ENCODE results near the gene CTIF.
"Not testable (repeated sequence)": the region's sequence is repeated elsewhere in the genome, so short reads cannot be mapped to it uniquely, and the experiment has no call there.

CTIF gene

GRCh38 chr18:48703418-48703817, 164.6 kb downstream of the CTIF start:
- no peak for DNase-seq (ENCODE audit: low read depth, low spot score)

- no peak for DNase-seq (ENCODE audit: low read depth, low spot score)
These were observed 166.2 kb downstream of the CTIF start for GRCh38 chr18:48705043-48705442.

DNA sequence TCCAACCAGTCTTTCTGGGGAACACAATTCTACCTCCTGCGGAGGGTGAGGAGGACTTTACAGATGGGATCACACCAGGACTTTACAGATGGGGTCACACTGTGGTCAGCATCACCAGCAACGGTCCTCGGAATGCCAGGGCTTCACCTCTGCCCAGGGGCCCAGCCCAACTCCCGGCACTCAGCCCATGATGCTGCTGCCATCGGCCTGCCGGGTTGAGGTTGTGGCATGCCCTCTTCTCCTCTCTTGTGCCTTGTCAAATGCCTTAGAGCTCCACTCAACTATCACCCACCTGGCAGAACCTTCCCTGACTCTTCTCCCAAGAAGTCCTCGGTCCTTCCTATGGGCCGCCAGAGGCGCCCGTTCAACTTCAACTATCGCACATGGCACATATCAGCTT, 166.7 kb downstream of the CTIF start:
- DNase-seq (ENCODE audit: low read depth, low spot score), result no peak

DNA sequence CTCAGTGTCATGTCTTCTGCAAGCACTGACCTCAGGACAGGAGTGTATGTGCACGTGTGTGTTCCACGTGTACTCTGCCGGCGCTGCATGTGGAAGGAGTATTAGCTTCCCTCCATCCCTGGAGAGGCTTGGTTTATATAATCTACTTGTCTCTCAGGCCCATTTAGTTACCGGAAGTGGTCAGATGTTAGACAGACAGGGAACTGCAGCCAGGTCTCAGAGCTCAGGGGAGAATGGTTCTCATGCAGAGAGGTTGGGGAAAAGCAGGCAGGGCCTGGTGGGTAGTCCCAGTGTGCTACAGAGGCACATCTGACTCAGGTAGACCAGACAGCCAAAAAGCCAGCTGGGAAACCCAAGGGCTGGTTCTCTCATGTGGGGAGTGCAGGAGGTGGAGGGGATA, 167.9 kb downstream of the CTIF start:
- DNase-seq (ENCODE audit: low read depth, low spot score), result no peak

GRCh38 chr18:48707636-48708296, 168.9 kb downstream of the CTIF start:
- DNase-seq (ENCODE audit: low read depth, low spot score), result no peak

DNA sequence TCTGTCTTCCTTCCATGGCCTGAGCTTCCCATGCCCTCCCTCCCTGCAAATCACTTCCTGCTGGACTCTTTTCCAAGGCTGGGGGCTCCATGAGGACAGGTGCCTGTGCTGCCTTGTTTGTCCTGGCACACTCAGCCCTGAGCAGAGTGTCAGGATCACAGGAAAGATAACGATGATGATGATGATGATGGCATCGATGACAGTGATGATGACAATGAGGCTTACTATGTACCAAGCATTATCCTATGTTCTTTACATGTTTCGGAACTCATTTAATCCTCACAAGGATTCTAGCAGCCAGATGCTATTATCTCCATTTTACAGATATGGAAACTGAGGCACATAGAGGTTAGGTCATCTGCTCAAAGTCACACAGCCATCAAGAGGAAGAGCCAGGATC, 170.0 kb downstream of the CTIF start:
- DNase-seq (ENCODE audit: low read depth, low spot score), result no peak

GRCh38 chr18:48709371-48710062, 170.7 kb downstream of the CTIF start:
- DNase-seq (ENCODE audit: low read depth, low spot score), result no peak

- DNase-seq (ENCODE audit: low read depth, low spot score), result no peak
These were observed 173.0 kb downstream of the CTIF start for GRCh38 chr18:48711651-48712486.

DNA sequence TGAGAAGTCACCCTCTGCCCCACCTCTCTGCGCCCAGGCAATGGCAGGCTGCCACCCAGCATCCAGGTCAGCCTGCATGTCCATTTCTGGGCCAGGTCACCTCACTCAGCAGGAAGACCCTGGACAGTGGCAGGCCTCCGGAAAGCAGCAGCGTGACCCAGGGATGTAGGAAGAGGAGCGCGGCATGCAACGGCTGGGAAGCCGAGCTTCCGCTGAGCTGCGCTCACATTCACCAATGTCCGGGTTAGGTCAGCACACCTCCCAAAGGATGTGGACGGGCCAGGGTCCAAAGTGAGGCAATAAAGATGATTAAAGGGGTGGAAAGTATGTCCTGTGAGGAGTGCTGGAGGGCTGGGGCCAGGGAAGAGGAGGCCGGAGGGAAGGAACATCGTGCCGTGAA, 174.5 kb downstream of the CTIF start:
- no peak for DNase-seq (ENCODE audit: low read depth, low spot score)

- no peak for DNase-seq (ENCODE audit: low read depth, low spot score)
These were observed 176.0 kb downstream of the CTIF start for GRCh38 chr18:48714873-48715272.

DNA sequence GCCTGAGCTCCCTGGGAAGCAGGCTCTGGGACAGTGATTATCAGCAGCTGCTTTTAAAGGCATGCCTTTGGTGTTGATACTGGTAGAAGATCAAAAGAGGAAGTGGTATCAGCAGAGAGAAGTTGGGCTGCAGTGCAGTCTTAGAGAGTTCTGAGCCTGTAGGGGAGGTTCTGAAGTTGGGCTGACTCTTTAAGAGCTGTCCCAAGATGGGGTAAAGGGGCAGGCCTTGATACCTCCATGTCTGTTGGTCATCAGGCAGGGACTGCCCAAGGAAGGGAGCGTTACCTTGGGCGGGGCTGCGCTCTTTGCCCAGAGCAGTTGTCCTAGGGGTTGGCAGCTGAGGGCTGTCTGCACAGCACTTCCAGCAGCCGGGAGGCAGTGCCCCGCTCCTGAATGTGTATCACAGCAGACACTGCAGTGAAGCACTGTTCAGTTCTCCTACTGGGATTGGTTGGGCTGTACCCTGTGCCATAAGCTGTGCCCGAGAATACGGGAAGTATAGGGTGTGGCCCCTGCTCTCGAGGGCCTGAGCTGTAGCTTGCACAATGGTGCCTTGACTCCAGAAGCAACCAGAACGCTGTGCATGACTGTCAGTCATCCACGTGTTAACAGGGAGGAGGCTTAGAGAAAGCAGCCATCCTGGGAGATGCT, 177.0 kb downstream of the CTIF start:
- no peak for DNase-seq (ENCODE audit: low read depth, low spot score)

DNA sequence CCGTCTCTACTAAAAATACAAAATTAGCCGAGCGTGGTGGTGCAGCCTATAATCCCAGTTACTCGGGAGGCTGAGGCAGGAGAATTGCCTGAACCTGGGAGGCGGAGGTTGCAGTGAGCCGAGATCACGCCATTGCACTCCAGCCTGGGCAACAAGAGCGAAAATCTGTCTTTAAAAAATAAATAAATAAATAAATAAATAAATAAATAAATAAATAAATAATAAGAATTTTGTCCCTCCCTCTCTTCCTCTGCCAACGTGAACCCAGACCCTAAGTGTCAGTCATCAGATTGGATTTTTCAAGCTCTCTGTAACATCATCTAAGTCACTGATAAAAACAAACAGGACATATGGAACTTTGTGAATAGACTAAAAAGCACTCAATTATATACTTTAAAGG, 178.4 kb downstream of the CTIF start:
- DNase-seq (ENCODE audit: low read depth, low spot score), result not testable (repeated sequence)

GRCh38 chr18:48718251-48718959, 179.6 kb downstream of the CTIF start:
- DNase-seq (ENCODE audit: low read depth, low spot score), result no peak

GRCh38 chr18:48719388-48719787, 180.6 kb downstream of the CTIF start:
- no peak for DNase-seq (ENCODE audit: low read depth, low spot score)

GRCh38 chr18:48719974-48720654, 181.3 kb downstream of the CTIF start:
- no peak for DNase-seq (ENCODE audit: low read depth, low spot score)

DNA sequence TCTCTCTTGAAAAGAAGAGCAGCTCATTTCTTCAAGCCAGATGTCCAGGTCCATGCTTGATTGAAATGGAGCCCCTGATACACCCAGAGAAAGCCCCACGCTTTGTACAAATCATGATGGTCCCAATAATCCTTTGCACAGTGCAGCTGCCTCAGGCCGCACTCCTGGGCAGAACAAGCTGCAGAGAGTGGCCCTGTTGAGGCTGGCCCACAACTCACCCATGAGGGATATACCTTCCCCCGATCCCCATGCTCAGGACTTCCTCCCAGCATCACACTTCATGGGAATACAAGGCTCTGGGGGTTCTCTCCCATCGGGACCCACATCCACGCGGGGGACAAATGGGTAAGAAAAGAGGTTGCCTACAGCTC, 181.8 kb downstream of the CTIF start:
- no peak for DNase-seq (ENCODE audit: low read depth, low spot score)

- no peak for DNase-seq (ENCODE audit: low read depth, low spot score)
These were observed 182.5 kb downstream of the CTIF start for GRCh38 chr18:48721312-48721711.

- DNase-seq (ENCODE audit: low read depth, low spot score), result no peak
These were observed 184.2 kb downstream of the CTIF start for GRCh38 chr18:48723016-48723415.

DNA sequence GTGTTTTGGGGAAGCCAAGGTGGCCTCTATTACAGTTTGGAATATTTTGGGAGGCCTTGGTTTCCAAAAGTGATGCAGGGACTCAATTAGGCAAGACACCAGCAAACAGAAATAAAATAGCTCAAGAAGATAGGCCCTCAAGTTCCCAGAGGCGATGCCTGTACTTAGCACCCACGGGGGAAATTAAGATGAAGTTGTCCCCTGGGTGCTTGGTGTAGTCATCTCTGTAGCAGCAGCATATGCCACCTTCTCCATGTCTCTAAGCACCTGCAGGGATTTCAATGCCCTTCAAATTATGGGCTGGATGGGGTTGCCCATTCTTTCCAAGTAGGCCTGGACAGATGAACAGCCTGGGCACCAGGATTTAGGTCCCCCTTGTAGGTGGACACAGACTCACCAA, 185.0 kb downstream of the CTIF start:
- DNase-seq (ENCODE audit: low read depth, low spot score), result no peak

DNA sequence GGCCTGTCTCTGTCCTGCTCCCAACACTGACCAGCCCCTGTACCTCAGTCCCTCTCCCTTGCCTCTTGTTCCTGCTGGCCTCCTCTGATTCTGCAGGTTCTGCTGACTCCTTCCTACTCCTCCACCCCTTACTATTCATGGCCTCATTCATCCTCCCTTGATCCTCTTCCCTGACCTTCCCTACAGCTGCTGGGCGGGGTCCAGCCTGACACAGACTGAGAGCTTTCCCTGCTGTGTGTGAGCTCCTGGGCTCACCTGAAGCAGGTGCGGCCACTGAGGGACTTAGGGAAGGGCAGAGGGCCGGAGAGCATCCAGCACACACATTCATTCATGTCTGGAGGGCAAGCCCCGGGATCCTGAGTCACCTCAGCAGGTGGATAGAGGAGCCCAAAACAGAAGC, 185.6 kb downstream of the CTIF start:
- DNase-seq (ENCODE audit: low read depth, low spot score), result no peak

DNA sequence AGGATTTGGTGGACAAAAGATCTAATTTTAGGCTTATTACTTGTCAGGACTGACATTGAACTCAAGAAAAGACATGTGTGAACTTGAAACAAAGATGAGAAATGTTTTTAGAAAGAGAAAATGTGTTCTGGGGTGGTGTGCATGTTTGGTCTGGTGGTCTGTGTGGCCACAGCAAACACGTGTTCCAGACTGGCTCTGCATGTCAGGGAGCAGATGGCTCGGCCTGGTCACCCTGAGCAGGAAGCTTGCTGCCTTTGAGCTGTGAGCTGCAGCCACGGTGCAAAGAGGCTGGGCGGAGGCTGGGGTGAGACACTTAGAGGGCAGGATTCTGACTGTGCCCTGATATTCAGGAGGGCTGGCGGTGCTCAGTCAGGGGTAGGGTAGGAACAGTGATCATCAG, 186.1 kb downstream of the CTIF start:
- no peak for DNase-seq (ENCODE audit: low read depth, low spot score)

Data from smooth muscle cell of the brain vasculature (primary cell).